Measurements from ENCODE around the gene DUSP16. TPM values are rescaled to one million over a fixed set of nuclear protein-coding genes. Genes with fewer than 3 reads are reported as not detected.

Gene DUSP16
- total and polyA plus RNA-seq, 2 of the 8 experiments (the other 6 are each of a cell fraction or from before 2014, with no cell fraction given) = 31.6 to 55.9 TPM

DNA sequence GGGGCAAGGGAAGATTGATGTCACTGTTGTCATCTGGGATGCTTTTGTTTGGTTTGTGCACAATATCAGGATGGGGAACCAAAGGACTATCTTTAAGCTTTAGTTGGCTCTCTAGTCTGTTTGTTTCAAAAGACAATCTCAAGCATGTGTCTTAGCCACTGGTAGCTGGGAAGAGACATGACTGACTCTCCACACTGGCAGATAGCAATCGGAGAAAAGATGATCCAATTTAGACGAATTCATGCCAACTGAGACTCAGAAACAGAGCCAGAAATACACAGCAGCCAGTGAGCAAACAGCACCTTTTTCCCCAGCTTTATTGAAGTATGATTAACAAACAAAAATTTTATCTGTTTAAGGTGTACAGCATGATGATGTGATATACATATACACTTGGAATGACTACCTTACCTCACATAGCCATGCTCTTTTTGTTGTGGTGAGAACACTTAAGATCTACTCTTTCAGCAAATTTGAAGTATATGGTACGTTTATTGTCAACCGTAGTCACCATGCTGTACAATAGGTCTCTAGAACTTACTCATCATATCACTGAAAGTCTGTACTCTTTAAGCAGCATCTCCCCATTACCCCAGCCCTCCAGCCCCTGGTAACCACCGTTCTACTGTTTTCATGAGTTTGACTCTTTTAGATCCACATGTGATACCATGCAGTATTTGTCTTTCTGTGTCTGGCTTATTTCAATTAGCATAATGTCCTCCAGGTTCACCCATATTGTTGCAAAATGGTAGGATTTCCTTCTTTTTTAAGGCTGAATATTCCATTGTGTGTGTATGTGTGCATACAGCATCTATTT lies 50.6 kb downstream of the DUSP16 start (continued):
- TF ChIP-seq, protein P1, sequence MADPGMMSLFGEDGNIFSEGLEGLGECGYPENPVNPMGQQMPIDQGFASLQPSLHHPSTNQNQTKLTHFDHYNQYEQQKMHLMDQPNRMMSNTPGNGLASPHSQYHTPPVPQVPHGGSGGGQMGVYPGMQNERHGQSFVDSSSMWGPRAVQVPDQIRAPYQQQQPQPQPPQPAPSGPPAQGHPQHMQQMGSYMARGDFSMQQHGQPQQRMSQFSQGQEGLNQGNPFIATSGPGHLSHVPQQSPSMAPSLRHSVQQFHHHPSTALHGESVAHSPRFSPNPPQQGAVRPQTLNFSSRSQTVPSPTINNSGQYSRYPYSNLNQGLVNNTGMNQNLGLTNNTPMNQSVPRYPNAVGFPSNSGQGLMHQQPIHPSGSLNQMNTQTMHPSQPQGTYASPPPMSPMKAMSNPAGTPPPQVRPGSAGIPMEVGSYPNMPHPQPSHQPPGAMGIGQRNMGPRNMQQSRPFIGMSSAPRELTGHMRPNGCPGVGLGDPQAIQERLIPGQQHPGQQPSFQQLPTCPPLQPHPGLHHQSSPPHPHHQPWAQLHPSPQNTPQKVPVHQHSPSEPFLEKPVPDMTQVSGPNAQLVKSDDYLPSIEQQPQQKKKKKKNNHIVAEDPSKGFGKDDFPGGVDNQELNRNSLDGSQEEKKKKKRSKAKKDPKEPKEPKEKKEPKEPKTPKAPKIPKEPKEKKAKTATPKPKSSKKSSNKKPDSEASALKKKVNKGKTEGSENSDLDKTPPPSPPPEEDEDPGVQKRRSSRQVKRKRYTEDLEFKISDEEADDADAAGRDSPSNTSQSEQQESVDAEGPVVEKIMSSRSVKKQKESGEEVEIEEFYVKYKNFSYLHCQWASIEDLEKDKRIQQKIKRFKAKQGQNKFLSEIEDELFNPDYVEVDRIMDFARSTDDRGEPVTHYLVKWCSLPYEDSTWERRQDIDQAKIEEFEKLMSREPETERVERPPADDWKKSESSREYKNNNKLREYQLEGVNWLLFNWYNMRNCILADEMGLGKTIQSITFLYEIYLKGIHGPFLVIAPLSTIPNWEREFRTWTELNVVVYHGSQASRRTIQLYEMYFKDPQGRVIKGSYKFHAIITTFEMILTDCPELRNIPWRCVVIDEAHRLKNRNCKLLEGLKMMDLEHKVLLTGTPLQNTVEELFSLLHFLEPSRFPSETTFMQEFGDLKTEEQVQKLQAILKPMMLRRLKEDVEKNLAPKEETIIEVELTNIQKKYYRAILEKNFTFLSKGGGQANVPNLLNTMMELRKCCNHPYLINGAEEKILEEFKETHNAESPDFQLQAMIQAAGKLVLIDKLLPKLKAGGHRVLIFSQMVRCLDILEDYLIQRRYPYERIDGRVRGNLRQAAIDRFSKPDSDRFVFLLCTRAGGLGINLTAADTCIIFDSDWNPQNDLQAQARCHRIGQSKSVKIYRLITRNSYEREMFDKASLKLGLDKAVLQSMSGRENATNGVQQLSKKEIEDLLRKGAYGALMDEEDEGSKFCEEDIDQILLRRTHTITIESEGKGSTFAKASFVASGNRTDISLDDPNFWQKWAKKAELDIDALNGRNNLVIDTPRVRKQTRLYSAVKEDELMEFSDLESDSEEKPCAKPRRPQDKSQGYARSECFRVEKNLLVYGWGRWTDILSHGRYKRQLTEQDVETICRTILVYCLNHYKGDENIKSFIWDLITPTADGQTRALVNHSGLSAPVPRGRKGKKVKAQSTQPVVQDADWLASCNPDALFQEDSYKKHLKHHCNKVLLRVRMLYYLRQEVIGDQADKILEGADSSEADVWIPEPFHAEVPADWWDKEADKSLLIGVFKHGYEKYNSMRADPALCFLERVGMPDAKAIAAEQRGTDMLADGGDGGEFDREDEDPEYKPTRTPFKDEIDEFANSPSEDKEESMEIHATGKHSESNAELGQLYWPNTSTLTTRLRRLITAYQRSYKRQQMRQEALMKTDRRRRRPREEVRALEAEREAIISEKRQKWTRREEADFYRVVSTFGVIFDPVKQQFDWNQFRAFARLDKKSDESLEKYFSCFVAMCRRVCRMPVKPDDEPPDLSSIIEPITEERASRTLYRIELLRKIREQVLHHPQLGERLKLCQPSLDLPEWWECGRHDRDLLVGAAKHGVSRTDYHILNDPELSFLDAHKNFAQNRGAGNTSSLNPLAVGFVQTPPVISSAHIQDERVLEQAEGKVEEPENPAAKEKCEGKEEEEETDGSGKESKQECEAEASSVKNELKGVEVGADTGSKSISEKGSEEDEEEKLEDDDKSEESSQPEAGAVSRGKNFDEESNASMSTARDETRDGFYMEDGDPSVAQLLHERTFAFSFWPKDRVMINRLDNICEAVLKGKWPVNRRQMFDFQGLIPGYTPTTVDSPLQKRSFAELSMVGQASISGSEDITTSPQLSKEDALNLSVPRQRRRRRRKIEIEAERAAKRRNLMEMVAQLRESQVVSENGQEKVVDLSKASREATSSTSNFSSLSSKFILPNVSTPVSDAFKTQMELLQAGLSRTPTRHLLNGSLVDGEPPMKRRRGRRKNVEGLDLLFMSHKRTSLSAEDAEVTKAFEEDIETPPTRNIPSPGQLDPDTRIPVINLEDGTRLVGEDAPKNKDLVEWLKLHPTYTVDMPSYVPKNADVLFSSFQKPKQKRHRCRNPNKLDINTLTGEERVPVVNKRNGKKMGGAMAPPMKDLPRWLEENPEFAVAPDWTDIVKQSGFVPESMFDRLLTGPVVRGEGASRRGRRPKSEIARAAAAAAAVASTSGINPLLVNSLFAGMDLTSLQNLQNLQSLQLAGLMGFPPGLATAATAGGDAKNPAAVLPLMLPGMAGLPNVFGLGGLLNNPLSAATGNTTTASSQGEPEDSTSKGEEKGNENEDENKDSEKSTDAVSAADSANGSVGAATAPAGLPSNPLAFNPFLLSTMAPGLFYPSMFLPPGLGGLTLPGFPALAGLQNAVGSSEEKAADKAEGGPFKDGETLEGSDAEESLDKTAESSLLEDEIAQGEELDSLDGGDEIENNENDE (IDR thresholded peaks at IDR 0.05; ENCODE audit: insufficient replicate concordance, low read length) = no peak
- TF ChIP-seq RFX5 (IDR thresholded peaks at IDR 0.05; ENCODE audit: borderline replicate concordance, low read depth, low read length) (no peak), FOSL1 (IDR thresholded peaks at IDR 0.05; ENCODE audit: insufficient read depth, low read depth, low read length) (no peak), SP1 (IDR thresholded peaks at IDR 0.05; ENCODE audit: low read depth, low read length) (no peak), HDAC2 (IDR thresholded peaks at IDR 0.05; ENCODE audit: borderline replicate concordance in 1 of 2, low read depth in 2 of 2, low read length in 2 of 2) (no peak), KDM4A (IDR thresholded peaks at IDR 0.05; ENCODE audit: low read depth, low read length, severe bottlenecking) (no peak), JUND (IDR thresholded peaks at IDR 0.05; ENCODE audit: low read length) (no peak), BACH1 (IDR thresholded peaks at IDR 0.05; ENCODE audit: low read length) (no peak), RNF2 (IDR thresholded peaks at IDR 0.05; ENCODE audit: borderline replicate concordance, low read depth, low read length, missing control alignments, poor library complexity, severe bottlenecking) (no peak), SP2 (IDR thresholded peaks at IDR 0.05; ENCODE audit: low read length) (no peak)
